ENCODE results near the gene INSC. TPM values are rescaled to one million over a fixed set of nuclear protein-coding genes. Genes with fewer than 3 reads are reported as not detected.

Gene INSC
- total and polyA plus RNA-seq, 2 experiments from 2014 or later, result 1.1 to 1.2 TPM

GRCh38 chr11:15185021-15185420 lies 70.3 kb downstream of the INSC start:
- TF ChIP-seq EZH2phosphoT487 (IDR thresholded peaks at IDR 0.05; ENCODE audit: insufficient read depth, low read depth), result no peak
- TF ChIP-seq EZH2 (IDR thresholded peaks at IDR 0.05; ENCODE audit: insufficient read depth, poor library complexity, severe bottlenecking), result no peak
- Histone ChIP-seq H3F3A (ENCODE audit: insufficient read depth) (peaks cover 10% of the 10 kb centered on the region; the same call in 1 of the 2 replicates), H3K27ac (no peak overlapping the region), H3K4me3 (no peak overlapping the region), H3K4me2 (ENCODE audit: unreplicated experiment) (no peak overlapping the region), H2AFZ (no peak overlapping the region), H3K9ac (no peak overlapping the region), H4K20me1 (ENCODE audit: insufficient read depth) (no peaks in the 10 kb centered on the region), H3K9me3 (ENCODE audit: low read depth) (no peaks in the 10 kb centered on the region), H3K27me3 (replicated peaks; ENCODE audit: insufficient read depth) (no peaks in the 10 kb centered on the region), H3K4me1 (ENCODE audit: insufficient read depth) (peaks cover 7% of the 10 kb centered on the region), H3K9me2 (ENCODE audit: insufficient read depth) (no peaks in the 10 kb centered on the region), H3K36me3 (ENCODE audit: low read depth) (no peaks in the 10 kb centered on the region), H3K79me2 (ENCODE audit: insufficient read depth) (no peaks in the 10 kb centered on the region)
- in situ Hi-C loops (cut with MboI), result no loop called here
- 49 to 53% methylated on average over 1 of the region's 1 CpG for WGBS, 2 experiments (ENCODE audit: low coverage in 1 of 2, low lambda C conversion rate in 2 of 2, missing lambda C conversion rate in 2 of 2)
- no peak for DNase-seq

- Histone ChIP-seq H3K27ac (no peak overlapping the region), H3K36me3 (ENCODE audit: low read depth) (no peaks in the 10 kb centered on the region), H3K79me2 (ENCODE audit: insufficient read depth) (no peaks in the 10 kb centered on the region), H3K4me3 (no peak overlapping the region), H4K20me1 (ENCODE audit: insufficient read depth) (no peaks in the 10 kb centered on the region), H3K9ac (no peak overlapping the region), H3K9me3 (ENCODE audit: low read depth) (no peaks in the 10 kb centered on the region), H3K4me1 (ENCODE audit: insufficient read depth) (peaks cover 8% of the 10 kb centered on the region), H2AFZ (no peak overlapping the region), H3K9me2 (ENCODE audit: insufficient read depth) (no peaks in the 10 kb centered on the region), H3K27me3 (replicated peaks; ENCODE audit: insufficient read depth) (no peaks in the 10 kb centered on the region), H3F3A (ENCODE audit: insufficient read depth) (peaks cover 11% of the 10 kb centered on the region; the same call in 1 of the 2 replicates), H3K4me2 (ENCODE audit: unreplicated experiment) (no peak overlapping the region)
- in situ Hi-C loops (cut with MboI), result no loop called here
- peak; percentile 33 for DNase-seq
- TF ChIP-seq EZH2phosphoT487 (IDR thresholded peaks at IDR 0.05; ENCODE audit: insufficient read depth, low read depth) (no peak), EZH2 (IDR thresholded peaks at IDR 0.05; ENCODE audit: insufficient read depth, poor library complexity, severe bottlenecking) (no peak)
- WGBS, 2 experiments (ENCODE audit: low coverage in 1 of 2, low lambda C conversion rate in 2 of 2, missing lambda C conversion rate in 2 of 2), result 40 to 44% methylated on average over 4 of the region's 4 CpGs
Observed at GRCh38 chr11:15186146-15186545, 71.4 kb downstream of the INSC start.

DNA sequence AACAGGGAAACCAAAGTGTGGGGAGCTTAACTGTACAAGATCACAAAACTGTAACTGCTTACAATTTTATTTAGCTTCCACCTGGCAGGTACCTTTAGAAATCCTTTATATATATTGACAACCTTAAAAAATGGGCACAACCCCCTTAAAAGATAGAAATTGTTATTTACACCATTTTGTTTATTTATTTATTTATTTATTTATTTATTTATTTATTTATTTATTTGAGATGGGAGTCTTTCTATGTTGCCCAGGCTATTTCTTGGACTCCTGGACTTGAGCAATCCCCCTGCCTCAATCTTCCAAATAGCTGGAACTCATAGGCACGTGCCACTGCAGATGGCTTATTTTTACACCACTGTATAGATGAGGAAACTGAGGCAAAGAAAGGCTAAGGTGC lies 74.5 kb downstream of the INSC start:
- peaks cover 8% of the 10 kb centered on the region for H3K4me1 ChIP-seq (ENCODE audit: insufficient read depth)
- H3K27ac ChIP-seq, result no peak overlapping the region
- H2AFZ ChIP-seq, result no peak overlapping the region
- TF ChIP-seq EZH2 (IDR thresholded peaks at IDR 0.05; ENCODE audit: insufficient read depth, poor library complexity, severe bottlenecking), result no peak
- no peak for TF ChIP-seq EZH2phosphoT487 (IDR thresholded peaks at IDR 0.05; ENCODE audit: insufficient read depth, low read depth)
- no peak overlapping the region for H3K9ac ChIP-seq
- H3K79me2 ChIP-seq (ENCODE audit: insufficient read depth), result no peaks in the 10 kb centered on the region
- no peak overlapping the region for H3K4me3 ChIP-seq
- H3K9me2 ChIP-seq (ENCODE audit: insufficient read depth), result no peaks in the 10 kb centered on the region
- WGBS, 2 experiments (ENCODE audit: low coverage in 1 of 2, low lambda C conversion rate in 2 of 2, missing lambda C conversion rate in 2 of 2), result 24 to 29% methylated on average over 1 of the region's 1 CpG
- no peak overlapping the region for H3K4me2 ChIP-seq (ENCODE audit: unreplicated experiment)
- H3K27me3 ChIP-seq (replicated peaks; ENCODE audit: insufficient read depth), result no peaks in the 10 kb centered on the region
- no peaks in the 10 kb centered on the region for H4K20me1 ChIP-seq (ENCODE audit: insufficient read depth)
- no peaks in the 10 kb centered on the region for H3K9me3 ChIP-seq (ENCODE audit: low read depth)
- DNase-seq, result no peak
- in situ Hi-C loops (cut with MboI), result no loop called here
- no peaks in the 10 kb centered on the region for H3K36me3 ChIP-seq (ENCODE audit: low read depth)
- peaks cover 11% of the 10 kb centered on the region; the same call in 1 of the 2 replicates for H3F3A ChIP-seq (ENCODE audit: insufficient read depth)

DNA sequence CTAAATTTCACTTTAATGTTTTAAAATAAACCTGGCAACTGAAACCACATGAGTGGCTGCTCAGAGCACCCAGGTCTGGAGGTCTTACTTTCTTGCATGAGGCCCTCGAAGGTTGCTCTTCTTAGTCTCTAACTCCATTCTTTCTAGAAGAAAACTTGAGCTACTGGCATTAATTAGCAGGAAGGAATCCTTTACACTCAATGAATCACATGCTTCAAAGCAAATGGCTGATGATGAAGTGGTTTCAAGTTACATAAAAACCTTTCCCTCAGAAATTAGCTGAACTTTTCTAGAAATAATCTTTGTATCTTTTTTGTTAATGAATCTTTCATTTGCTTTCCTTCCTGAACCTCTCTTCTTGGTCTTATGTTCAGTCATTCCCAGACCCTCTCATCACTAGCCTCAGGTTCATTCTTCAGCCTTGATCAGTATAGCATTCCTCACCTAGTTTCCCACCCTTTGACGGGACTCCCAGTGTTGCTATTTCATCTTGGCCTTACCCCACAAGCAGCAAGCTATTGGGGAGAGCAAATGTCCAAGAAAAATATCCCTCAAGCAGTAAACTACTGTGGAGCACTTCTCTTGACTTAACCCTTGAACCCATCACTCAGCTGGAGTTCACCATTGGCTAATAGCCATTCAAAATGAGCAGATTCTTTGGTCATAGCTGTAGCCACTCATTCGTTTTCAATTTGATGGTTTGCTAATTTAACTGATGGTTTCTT lies 75.1 kb downstream of the INSC start:
- in situ Hi-C loops (cut with MboI), result no loop called here
- WGBS, 2 experiments (ENCODE audit: low coverage in 1 of 2, low lambda C conversion rate in 2 of 2, missing lambda C conversion rate in 2 of 2), result 13 to 20% methylated on average over 3 of the region's 3 CpGs

More for the DNA sequence above, 75.1 kb downstream of the INSC start:
- Histone ChIP-seq H3K36me3 (ENCODE audit: low read depth) (no peaks in the 10 kb centered on the region), H3K4me2 (ENCODE audit: unreplicated experiment) (peak overlapping the region; percentile 3), H3K9me3 (ENCODE audit: low read depth) (no peaks in the 10 kb centered on the region), H3K27ac (no peak overlapping the region), H3K4me3 (no peak overlapping the region), H4K20me1 (ENCODE audit: insufficient read depth) (no peaks in the 10 kb centered on the region), H3K9me2 (ENCODE audit: insufficient read depth) (no peaks in the 10 kb centered on the region), H3K9ac (no peak overlapping the region), H3K27me3 (replicated peaks; ENCODE audit: insufficient read depth) (no peaks in the 10 kb centered on the region), H2AFZ (no peak overlapping the region), H3K79me2 (ENCODE audit: insufficient read depth) (no peaks in the 10 kb centered on the region), H3K4me1 (ENCODE audit: insufficient read depth) (peaks cover 11% of the 10 kb centered on the region), H3F3A (ENCODE audit: insufficient read depth) (peaks cover 15% of the 10 kb centered on the region)
- TF ChIP-seq EZH2 (IDR thresholded peaks at IDR 0.05; ENCODE audit: insufficient read depth, poor library complexity, severe bottlenecking) (no peak), EZH2phosphoT487 (IDR thresholded peaks at IDR 0.05; ENCODE audit: insufficient read depth, low read depth) (no peak)
- DNase-seq, result peak; percentile 49

Data from GM23248 (cell line).